CD4-positive, alpha-beta T cell treated with Interleukin-6 at 100 ng/mL for 8 hours (primary cell): ENCODE measurements around the gene AHCYL1.
"Not testable (repeated sequence)": the region's sequence is repeated elsewhere in the genome, so short reads cannot be mapped to it uniquely, and the experiment has no call there.

Experiments used
- DNase-seq: peaks from one replicate; pipeline ENCODE4 v3.0.0-alpha.2; 2020; ENCODE audit warnings: mixed read lengths, low spot score

The AHCYL1 gene

GRCh38 chr1:109984456-109985246, at the start of gene AHCYL1:
TSS of gene AHCYL1 (plus strand) at chr1:109984765. CDS start at chr1:109985053, 288 bp downstream.
- peak; percentile 99 for DNase-seq

DNA sequence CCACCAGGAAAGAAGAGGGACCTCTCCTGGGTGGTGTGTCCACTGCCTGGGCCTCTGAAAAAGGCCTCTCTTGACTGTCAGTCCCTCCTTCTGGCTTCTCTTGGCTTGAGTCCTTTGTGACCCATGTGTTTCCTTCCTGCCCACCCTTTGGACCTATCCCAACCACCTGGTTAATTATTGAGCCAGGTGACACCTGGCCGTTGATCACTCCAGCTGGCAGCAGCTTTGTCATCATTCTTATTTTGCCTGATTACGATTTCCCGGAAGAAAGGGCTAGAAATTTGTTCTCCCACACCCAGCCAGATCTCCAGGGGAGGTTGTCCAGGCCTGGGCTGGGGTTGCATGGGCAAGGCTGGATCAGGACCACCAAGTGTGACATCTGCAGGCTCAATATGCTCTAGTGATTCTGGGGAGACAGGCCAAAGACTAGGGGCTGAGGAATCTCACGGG, 49.1 kb upstream of the AHCYL1 start:
- no peak for DNase-seq

- DNase-seq: no peak
Observed at GRCh38 chr1:109937738-109938137, 46.8 kb upstream of the AHCYL1 start.

DNA sequence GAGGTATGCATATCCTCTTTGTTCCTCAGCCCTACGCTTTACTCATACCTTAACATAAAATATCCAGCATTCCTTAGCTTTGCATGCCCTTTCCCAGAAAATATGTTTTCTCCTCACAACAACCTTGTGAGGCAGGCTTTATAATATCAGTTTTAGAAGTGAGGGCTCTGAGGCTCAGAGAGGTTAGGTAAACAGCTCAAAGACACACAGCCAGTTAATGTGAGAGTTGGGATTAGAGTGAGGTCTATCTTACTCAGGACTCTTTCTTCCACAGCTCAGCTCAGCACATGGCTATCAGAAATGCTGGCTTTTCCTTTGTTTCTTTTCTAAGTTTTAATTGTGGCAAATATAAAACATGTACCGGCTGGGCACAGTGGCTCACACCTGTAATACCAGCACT, 46.0 kb upstream of the AHCYL1 start:
- no peak for DNase-seq

- no peak for DNase-seq
Observed at GRCh38 chr1:109942434-109942833, 42.1 kb upstream of the AHCYL1 start.

DNA sequence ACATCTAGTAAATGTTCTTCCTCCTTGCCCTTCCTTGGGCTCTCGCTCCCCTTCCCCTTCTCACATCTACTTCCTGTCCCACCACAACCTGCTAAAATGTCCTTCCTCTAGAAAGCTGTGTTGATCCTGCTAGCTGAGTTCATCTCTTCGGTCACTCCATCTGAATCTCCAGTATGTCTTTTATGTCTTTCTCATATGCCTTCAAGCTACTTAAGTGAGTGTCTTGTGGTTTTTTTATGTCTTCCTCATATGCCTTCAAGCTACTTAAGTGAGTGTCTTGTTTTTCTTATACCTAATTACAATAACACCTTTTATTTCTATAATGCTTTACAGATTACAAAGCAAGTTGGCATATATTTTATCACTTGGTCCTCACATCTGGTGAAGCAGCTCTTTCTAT, 40.0 kb upstream of the AHCYL1 start:
- no peak for DNase-seq

GRCh38 chr1:109946511-109946910, 38.1 kb upstream of the AHCYL1 start:
- DNase-seq: no peak

- DNase-seq: no peak
Observed at GRCh38 chr1:109947582-109948284, 36.8 kb upstream of the AHCYL1 start.

GRCh38 chr1:109948285-109948630, 36.3 kb upstream of the AHCYL1 start:
- DNase-seq: no peak

DNA sequence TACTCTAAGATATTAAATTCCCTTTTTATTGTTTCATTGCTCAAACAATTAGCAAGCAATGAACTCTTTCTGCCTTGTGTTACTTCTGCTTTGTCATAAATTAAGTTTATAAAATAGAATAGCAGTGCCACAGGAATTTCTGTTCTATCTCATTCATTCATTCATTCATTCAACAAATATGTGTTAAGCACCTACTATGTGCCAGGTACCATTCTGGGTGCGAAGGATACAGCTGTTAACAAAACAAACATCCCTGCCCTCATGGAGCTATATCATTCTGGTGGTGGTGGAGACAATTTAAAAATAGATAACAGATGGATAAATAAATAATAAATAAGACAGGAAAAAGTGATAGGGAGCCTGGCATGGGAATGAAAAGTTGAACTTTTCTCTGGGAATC, 34.5 kb upstream of the AHCYL1 start:
- DNase-seq: no peak

GRCh38 chr1:109950509-109950908, 34.1 kb upstream of the AHCYL1 start:
- DNase-seq: no peak

GRCh38 chr1:109951501-109951900, 33.1 kb upstream of the AHCYL1 start:
- DNase-seq: not testable (repeated sequence)

DNA sequence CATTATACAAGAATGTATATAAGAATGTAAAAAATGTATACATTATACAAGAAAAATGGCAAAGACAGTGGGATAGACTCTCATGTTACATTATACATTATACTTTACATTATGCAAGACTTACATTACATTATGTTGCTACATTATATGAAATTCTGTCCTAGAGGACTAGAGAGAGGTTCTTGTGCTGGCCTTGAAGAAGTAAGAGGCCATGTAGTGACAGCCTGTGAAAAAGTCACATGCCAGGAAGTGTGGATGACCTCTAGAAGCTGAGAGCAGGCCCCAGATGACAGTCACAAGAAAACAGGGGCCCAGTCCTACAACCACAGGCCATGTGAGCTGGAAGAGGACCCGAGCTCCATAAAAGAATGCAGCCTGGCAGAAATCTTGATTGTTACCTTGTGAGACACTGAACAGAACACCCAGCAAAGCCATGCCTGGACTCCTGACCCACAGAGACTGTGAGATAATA, 30.5 kb upstream of the AHCYL1 start:
- DNase-seq: no peak

DNA sequence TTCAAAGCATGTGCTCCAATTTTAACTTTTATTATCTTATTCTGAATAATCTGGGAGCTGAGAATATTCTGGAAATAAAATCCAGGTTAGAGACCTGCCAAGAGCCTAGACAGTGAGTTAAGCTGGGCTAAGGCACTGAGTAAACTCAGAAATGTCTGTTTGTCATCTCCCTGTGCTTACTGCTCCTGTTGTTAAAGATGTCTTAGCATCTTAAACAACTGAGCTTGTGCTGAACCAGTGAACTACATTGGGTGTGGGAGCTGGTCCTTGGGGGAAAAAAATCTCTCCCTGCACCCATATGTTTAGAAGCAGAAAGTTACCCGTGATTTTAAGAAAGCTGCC, 25.0 kb upstream of the AHCYL1 start:
- no peak for DNase-seq

DNA sequence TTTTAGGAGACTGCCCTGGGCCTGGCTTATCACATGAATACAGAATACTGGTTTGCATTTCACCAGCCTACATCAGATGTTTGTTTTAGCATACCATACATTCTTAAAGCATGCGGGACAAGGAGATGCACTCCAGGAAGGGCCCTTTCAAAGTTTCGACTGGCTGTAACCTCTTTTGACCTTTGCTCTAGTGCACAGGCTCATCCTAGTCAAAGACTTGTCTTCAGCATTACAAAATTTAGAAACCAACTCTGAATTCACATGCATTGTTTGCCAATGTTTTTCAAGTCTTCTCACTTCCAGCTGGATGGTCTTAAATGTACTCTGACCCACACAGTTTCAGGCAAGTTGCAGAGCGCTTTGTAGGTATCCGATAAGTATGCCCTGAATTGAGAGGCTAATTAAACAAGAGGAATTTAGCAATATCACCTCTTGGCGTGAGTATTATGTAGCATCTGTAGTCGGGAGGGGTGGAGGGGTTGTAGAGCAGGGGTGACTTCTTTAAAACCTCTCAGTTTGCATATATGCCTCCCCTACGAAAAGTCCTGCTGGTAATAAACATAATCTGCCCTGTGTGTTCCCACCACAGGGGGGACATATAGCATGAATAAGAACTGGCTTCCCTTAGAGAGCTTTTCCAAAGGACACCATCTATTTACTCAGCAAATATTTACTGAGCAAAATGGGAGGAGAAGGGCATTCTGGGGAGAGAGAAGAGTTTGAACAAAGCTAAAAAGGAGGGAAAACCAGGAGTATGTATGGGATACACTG, 24.4 kb upstream of the AHCYL1 start:
- DNase-seq: no peak

DNA sequence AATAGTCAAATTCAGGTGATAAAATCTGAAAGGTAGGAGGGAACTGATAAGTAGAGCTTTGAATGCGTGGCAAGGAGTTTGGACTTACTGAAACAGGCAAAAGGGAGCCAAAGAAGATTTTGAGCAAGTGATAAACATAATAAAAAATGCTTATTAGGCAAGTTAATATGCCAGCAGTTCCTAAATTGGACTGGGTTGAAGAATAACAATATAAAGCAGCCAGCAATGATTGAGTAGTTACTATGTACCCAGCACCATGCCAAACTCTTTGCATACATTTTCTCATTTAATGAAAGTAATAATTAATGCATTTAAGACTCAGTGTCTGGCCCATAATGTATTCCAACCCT, 23.8 kb upstream of the AHCYL1 start:
- DNase-seq: no peak

DNA sequence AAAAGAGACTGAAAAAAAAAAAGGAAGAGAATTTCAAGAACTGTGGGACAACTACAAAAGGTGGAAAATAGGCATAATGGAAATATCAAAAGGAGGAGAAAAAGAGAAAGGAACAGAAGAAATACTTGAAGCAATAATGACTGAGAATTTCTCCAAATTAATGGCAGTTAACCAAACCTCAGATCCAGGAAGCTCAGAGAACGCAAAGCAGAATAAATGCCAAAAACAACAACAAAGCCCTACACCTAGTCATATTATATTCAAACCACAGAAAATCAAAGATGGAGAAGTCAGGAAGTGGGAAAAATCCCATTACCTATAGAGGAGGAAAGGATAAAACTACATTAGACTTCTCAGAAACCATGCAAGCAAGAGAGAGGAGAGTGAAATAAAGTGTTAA, 20.7 kb upstream of the AHCYL1 start:
- no peak for DNase-seq

GRCh38 chr1:109969146-109969829, 15.3 kb upstream of the AHCYL1 start:
- no peak for DNase-seq

- DNase-seq: no peak
Observed at GRCh38 chr1:109969907-109970306, 14.7 kb upstream of the AHCYL1 start.

- no peak for DNase-seq
Observed at GRCh38 chr1:109971559-109971958, 13.0 kb upstream of the AHCYL1 start.

- no peak for DNase-seq
Observed at GRCh38 chr1:109974191-109974590, 10.4 kb upstream of the AHCYL1 start.

DNA sequence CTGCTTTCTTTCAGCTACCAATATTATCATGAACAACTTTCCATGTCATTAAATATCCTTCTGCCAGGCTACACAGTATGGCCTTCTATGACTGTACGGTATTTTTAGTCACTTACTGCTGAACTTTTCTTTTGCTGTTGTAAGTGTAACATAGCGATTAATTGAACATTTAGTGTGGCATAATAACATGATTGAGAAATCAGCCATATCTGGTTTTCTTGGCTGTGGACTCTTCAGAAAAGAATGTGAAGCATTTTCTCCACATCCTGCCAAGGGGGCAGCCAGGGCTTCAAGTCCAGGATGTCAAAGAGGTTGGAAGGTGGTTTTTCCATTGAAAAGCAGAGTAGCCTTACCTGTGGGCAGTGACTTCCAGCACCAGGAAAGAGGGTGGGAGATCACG, 8.8 kb upstream of the AHCYL1 start:
- DNase-seq: no peak
